ENCODE data around the gene SDK1.

Gene SDK1

DNA sequence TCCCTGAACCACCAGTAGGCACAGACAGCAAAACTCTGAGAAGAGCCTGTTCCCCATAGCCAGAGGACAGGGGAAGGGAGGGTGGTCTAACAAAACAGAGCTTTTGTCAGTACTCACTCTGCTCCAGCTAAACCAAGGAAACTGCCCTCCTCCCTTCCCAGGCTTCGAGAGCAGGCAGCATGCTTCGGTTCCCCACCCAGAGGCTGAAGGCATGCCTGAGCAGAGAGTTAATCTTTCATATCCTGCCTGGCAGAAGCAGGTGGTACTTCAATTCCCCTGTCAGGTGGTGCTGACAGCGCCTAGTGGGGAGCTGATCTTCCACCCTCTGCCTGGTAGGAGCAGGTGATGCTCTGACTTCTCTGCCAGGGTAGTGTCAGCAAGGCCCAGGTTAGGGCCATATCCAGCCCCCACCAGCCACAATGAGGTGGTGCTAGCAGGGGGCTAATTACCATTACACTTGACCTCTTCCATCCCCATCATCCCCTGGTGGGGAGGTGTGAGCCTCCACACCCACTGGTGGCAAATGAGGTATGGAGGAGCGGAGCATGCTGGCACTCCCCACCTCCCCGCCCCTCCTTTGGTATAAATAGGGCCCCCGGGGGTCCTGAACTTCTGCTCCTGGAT lies 35.1 kb downstream of the SDK1 start:
- no peak for DNase-seq

DNA sequence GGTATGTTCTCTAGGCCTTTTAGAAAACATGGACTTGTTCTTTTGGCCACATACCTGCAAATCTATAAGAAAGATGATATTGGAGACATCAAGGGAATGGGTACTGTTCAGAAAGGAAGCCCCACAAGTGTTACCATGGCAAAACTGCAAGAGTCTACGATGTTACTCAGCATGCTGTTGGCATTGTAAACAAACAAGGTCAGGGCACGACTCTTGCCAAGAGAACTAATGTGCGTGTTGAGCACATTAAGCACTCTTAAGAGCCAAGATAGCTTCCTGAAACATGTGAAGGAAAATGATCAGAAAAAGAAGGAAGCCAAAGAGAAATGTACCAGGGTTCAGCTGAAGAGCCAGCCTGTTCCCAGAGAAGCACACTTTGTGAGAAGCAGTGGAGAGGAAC lies 37.1 kb downstream of the SDK1 start:
- no peak for DNase-seq

DNA sequence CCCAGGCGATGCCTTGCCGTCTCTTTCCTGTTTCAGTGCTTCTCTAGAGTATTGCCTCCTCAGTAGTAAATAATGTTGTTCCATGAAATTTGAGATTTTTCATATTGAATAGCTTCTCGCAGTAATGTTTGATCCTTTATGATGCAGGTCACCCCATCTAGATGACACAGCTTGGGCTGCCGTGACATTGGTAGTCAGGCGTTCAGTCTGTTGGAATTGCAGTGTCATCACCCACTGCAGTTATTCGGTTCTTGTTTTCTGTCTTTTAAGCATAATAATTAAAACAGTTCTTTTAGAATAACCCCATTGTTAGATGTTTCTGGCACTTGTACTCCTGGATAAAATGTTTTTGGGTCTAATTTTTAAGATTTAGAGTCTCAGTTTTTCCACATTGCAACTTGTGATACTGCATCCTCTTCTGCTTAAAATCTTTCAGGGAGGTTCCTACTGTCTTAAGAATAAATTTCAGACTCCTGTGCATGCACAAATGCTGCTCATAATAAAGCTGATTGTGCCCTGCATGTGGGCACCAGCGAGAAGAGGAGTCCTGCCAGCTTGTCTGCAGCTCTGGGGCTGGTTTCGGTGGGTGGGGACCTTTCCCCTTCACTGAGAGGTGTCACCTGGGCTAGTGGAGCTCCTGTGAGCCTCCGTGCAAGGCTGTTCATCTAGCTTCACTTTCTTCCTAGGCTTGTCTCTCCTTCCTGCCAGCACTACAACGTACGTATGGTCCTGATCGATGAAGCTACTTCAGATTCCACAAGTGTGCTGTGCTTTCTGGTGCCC lies 44.8 kb downstream of the SDK1 start:
- DNase-seq = no peak

DNA sequence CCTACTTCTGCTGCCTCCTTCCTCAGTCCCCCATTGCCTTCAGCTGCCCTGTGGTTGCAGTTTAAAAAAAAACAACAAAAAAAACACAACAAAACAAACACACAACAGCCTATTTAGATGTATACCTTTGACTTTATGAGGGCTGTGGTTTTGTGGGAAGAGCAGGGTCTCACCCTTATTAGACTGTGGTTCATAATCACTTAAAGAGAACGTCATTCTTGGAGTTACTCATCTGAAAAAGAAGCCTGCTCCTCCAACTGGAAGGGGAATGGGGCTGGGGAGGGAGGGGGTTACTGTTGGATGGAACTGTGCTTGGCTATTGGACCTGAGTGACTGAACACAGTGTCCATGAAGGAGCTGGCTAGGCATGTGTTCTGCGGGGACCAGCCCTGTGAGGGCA lies 48.1 kb downstream of the SDK1 start:
- DNase-seq = no peak

DNA sequence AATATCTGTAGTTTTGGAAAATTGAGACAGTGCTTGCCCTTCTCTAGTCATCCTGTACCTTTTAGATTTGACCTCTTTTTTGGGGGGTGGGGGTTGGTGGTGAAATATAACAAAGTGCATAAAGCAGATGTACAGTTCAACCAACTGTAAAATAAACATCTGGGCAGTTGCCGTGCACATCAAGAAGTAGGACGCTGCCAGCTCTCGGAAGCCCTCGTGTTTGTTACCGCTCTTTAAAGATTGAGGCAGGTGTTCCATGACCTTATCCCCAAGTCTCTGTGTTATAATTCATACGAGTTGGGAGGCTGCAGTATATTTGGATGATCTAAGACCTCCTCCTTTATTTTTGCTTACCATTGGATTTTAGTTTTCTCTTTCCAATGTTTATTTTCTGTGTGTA lies 55.1 kb downstream of the SDK1 start:
- no peak for DNase-seq

DNA sequence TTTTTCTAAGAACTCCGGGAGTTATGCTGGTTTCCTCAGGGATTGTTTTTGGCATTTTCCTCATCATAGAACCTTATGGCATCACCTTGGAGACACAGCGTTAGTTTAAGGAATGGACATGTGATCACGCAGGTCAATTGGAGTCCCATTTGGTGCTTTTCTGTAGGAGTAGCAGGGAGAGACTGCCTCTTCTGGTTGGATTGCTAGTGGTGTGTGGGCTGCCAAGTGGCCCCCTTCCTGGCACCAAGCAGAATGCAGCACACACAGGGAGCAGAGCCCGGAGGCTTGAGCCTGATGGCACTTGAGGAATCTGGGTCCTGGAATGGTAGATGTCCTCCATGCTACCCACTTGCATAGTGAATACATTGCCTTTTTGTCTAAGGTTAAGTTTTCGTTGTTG lies 57.9 kb downstream of the SDK1 start:
- no peak for DNase-seq

DNA sequence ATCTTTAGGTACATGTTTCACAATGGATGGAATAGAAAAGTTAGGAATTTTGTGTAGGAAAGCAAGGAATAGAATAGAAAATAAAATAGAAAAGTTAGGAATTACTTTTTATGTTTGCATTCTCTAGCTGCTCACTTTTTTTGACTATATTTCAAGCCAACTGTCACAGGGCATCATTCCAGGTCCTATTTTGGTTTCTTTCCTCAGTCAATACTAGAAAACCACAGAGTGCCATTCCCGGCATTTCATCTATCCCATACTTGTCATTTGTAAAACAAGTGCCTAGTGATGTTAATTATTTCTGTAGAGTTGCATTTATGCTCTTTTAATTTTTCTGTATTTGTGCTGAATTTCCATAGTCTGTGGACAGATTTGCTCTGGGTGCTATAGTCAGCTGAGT lies 66.2 kb downstream of the SDK1 start:
- no peak for DNase-seq

DNA sequence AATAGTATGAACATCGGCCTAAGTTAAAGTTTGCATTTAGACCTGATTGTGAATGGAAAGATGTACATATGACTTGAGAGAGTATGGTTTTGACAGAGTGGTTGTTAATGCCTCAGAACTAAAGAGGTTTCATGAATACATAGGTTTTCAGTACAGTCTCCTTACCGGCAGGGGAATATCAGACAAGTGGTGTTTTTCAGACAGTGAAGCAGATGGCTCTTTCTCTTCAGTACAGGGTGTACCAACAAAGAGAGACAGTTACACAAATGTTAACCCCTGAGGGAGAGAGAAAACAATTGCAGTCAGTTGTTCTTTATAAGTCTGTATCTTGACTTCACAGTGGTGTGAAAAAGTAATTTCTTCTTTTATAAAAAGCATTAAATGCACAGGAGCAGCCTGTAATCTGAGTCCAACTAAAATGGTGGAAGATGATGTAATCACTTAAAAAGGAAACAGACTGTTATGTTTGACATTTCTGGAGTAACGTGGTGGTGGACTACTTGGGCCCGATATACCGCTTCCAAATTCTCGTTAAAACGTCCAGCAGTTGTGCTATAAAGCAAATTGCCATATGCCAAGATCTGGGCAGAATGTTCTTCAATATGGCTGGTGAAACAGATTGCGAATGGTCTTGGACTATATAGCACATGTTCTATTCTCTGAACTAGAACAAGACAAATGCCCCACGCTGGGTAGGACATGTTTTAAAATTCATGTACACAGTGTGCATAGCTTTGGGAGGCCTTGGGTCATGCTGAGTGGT lies 69.2 kb downstream of the SDK1 start:
- no peak for DNase-seq

DNA sequence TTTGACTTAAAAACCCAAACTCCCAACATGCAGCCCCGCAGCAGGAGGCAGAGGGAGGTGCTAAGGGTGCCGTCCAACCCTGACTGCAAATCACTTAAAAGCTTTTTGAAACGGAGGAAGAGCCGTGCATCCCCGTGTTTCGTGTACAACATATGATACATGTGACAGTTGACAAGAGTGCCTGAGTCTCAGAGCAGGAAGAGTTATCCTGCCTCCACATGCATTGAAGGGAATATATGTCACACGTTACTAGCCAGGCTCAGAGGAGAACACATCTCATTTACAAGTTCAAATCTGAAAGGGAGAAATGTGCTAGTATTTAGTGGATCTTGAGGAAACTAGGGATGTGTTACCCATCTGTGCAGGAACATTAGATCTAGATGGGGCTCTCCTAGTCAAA lies 69.9 kb downstream of the SDK1 start:
- no peak for DNase-seq

DNA sequence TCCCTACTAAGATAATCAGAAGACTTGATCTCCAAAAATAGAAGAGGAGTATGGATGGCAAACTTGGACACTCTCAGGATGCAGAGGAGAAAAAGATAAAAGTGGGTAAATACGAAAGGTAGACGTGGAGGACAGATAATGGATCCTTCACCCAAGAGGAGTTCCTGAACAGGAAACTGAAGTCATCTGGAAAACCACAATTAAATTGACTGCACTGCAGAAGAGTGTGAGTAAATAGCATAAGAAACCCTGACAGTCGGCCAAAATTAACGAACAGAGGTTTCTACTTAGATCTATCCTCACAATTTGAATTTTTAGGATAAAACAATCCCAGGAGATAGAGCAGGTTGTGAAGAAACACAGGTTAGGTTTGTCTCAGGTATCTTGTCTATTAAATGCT lies 70.5 kb downstream of the SDK1 start:
- no peak for DNase-seq

DNA sequence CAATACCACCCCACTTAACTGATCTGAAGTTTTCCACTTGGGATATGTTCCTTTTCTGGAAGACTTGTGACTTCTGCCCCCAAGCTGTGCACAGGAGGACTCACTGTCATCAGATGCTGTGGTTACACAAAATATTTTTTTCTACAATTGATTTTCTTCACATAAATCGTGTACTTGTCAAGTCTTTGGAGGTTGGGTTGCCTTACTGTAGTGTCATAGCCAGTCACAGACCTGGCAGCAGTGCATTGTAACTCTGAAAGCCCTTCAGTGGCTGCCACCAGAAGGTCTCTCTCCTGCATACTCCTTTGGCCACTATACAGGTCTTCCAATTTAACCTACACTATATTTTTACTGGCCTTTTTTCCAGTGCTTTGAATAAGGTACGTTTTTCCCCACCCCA lies 73.2 kb downstream of the SDK1 start:
- no peak for DNase-seq

DNA sequence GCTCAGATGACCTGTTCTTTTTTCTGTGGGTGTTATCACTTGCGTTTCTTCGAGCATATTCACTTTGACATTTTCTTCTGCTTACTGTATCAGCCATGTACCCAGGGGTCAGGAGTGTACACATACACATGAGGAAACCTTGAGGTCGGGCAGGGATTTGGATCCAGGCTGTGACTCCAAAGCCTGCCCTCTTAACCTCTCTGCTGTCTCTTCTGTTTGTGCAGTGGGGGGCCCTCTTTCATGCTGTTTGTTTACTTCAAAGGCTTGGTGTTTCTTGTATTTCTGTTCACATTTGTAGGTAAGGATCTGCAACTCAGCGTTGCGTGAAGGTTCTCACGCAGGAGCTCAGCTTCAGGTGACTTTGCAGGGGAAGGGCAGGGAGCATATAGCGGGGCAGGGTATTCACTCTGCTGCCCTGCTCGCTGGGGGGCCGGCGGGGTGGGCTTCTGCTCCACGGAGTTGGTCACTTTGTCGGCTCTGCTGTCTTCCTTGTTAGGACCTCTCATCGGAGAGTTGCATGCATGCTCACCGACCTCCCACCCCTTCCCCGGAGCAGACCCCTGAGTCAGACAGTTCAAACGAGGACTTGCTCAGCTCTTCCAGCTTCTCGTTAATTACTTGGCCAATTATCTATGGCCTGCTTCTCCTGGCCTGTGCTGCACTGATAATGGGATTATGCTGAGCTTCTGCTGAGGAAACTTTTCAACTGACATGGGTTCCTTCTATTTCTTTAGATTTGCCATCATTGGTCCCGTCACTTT lies 77.5 kb downstream of the SDK1 start:
- DNase-seq = no peak

DNA sequence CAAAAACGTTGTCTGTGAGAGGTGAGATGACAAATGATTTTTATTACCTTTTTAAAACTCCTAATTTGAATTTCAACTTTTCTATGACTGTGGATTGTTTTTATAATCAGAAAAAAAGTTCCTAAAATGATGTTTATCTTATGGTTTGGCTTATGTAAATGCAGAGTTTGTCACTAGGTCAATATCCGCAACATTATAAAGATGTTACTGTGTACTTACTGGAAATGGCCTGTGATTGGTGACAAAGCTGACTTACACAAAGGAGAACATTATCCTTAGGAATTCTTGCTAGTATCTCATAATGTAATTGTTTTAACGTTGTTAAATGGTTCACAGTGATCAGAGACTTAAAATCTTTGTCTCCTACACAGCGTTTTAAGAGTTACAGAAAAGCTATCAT lies 79.0 kb downstream of the SDK1 start:
- DNase-seq = no peak

DNA sequence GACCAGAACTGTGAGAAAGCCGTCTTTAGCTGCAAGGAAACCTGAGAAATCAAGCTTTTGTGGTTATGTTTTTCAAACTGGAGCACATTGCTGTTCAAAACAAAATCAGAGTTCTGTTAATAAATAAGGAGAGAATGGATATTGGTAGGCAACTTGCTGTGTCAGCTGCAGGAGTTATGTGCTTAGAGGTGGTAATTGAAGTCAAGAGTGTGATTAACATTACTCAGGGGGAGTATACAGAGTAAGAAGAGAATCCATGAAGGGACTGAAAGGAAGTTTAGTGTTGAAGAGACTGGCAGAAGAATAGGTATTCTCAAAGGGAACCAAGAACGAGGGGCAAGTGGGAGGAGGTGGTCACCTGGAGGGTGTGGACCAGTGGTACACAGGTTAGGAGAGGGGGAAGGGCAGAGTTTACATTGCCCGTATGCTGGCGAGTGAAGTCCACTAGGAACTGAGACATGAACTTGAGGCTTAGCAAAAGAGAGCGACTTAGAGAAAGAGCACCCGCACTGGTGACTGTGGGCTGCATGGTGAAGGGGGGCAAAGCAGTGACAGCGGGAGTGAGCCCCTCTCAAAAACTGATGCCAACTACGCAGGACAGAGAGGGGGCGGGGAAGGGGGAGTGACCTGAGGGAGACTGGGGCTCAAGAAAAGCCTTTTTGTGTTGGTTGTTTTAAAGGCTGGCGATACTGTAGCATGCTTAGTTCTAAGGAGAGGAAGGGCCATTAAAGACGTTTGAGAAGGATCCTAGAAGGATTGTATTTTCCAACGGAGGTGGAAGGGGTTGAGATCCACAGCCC lies 80.0 kb downstream of the SDK1 start:
- no peak for DNase-seq

DNA sequence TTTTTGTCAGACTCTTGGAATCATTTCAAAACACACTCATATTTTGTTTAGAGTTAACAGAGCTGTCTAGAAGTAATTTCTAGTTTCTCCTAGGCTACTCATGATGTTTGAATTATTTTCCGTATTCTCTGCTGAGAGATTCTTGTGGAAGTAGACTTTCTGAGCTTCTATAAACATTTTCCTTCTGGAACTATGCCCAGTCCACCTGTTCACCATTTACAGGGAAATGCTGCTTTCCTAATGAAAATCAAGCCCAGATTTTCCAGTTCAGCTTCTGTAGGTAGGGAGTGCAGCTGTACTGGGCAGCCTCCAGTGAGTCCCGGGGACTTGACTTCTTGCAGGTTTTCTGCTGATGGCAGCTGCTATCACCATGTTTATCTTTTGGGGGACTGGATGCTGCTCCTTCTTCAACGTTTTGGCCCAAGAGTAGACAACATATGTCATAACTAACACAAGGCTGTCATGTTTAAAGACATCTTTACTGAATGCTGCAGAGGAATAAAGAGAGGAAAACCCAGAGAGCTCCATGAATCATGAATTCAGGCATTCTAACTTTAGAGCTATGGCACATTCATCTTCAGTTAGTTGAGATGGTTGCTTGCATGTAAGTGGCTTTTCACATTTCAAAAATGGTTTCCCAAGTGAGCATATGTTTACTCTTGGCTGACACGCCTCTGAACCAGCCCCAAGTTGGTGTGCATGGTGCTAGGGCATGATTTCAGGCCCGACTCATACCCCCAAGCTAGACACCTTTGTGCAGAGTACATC lies 85.6 kb downstream of the SDK1 start:
- no peak for DNase-seq

DNA sequence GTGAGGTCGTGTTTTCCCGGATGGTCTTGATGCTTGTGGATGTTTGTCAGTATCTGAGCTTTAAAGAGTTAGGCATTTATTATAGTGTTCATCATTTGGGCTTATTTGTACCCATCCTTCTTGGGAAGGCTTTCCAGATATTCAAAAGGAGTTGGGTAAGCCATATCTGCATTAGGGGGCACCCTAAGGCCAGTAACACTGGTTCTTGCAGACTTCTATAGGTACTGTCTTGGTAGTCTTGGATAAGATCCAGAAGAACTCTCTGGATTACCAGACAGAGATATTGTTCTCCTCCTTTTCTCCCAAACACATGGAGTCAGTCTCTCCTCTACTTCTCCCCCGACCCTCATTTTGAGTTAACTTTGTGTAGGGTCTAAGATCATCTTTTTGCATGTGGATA lies 92.8 kb downstream of the SDK1 start:
- DNase-seq = no peak

DNA sequence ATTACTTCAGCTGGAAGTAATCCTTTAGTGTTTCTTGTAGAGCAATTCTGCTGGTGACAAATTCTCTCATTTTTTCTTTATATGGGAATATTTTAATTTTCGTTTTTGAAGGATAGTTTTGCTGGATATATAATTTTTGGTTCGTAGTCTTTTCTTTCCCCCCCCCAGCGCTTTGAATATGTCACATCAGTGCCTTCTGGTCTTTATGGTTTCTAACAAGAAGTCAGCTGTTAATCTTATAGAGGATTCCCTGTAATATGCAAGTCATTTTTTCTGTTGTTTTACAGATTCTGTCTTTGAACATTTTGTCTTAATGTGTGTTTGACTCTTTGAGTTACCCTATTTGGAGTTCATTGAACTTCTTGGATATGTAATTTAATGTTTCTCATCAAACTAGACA lies 96.3 kb downstream of the SDK1 start:
- DNase-seq = no peak

DNA sequence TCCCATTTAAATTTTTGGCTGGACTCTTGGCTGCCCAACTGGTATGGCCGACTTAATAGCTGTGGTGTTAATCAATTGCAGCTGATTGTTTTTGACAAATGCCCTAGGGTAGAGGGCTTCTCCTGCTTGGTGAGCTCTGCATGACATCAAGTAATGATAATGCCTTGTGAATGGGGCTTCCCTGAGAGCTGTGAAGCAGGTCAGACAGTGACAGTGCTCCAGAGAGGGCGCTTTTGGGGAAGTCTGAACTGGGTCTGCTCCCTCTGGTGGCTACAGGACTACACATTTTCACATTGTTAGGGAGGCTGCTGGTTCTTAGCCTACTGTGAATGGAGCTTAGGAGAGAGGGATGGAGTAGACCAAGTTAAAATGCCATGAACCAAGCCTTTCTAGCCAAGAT lies 98.8 kb downstream of the SDK1 start:
- no peak for DNase-seq

DNA sequence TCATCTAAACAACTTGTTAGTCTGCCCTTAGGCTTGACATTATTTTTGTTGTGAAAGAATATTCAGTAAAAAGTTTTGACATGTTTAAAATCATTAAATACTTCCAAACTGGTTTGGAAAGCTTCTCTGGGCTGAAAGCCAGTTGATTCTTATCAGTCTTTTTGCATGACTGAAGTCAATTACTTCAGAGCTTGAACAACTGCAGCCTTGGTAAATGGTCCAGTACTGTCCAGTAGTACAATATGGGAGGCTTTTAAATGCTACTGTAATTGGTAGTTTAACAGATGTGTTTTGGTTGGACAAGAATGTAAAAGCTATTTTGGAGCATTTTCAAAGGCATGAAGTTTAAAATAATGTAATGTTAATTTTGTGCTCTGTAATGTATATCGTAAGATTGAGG lies 103.4 kb downstream of the SDK1 start:
- DNase-seq = no peak

DNA sequence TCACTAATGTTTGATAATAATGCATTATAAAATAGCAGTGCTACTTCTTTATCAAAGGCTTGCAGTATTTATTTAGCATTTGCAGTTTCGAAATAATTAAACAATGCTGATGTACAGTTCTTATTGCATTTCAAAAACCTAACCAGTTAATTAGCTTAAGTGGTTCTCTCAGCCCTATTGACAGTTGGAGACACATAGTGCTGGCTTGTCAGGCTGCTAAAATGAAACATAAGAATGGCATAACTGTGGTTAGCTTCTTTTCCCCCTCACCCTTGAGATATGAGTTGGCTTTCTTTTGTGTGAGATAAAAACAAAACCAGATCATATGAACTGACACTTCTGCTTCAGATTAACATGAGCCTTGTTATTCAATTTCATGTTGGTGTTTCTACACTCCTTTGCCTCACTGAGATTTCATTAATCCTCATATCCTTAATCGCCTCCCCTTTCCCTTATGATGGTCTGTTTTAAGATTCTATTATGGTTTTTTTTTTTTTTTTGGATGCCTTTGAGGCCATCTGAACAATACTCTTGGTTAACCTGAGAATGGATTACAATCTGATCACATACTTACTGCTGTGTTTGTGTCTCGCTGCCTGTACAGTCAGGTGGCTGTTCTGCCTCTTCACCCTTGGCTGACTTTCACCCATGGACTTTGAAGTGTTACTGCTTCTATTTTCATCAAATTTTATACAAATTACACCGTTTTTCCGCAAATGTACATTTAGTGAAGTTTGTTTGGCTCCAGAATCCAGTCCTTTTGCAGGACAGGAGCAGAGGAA lies 108.0 kb downstream of the SDK1 start:
- DNase-seq = no peak

DNA sequence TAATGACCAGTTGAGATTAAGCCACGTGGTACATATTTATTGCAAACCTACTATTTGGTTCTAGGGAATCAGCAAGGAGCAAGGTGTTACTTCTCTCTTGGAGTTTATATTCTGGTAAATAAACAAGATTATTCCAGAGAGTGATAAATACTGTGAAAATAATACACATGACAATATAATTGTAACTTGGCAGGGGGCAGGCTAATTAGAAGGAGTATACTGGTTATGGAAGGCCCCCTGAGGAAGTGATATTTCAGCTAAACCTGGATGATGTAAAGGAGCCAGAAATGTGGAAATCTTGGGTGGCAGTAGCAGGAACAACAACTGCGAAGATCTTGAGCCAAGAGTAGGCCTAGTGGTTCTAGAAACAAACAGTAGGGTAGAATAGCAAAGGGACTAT lies 111.8 kb downstream of the SDK1 start:
- no peak for DNase-seq

Data from GOT3 (cell line).